Heart left ventricle (tissue), 13 donors: ENCODE data around the gene SCPEP1.

Experiments
- POLR2A ChIP-seq, 2 donors: fragments of 450-650 bp; IDR thresholded peaks; one replicate each; pipeline ENCODE4 v1.6.1; 2017; ENCODE audit warnings: antibody characterized with exemption in 2 of 2, mild to moderate bottlenecking in 2 of 2, moderate library complexity in 2 of 2
- TF ChIP-seq, protein P1 (sequence below), 12 donors: fragments of 200-600 bp; sonication (generic) in 4 of 12; IDR thresholded peaks; one replicate each; pipeline versions ENCODE4 v1.5.0 to v1.8.0; 2018 to 2022; ENCODE audit warnings: antibody characterized with exemption in 12 of 12, mild to moderate bottlenecking in 5 of 12
- donor health status: ischemic (EF 13 %, LVEDD 7.1; RV severe dilation, severe dysfunction).
- donor health status: DM: no; HTN: yes; CAD: no.
- donor health status: DM: no; HTN: no; CAD: no.
- donor health status: ischemic (EF 25% LVEDD 6.9; RV normal size, moderate dysfunction).
- donor health status: ischemic (EF 25% LVEDD 5.7; RV mildly dilated, moderate dysfunction).
- donor health status: ischemic (EF 35%, LVEDD 5.7; RV mildly dilated, moderate dysfunction).
- donor health status: nonischemic (EF 11% LVEDD 7.7; RV severe dilation, severe dysfunction).
- donor health status: DM: yes; HTN: yes; CAD: no.
- donor health status: PGD.
- donor health status: ischemic (EF 29% LVEDD 5.4; RV normal size, mild dysfunction).
- donor health status: nonischemic (EF 23%, LVEDD 6.1; RV moderate dilation, normal function).

DNA sequence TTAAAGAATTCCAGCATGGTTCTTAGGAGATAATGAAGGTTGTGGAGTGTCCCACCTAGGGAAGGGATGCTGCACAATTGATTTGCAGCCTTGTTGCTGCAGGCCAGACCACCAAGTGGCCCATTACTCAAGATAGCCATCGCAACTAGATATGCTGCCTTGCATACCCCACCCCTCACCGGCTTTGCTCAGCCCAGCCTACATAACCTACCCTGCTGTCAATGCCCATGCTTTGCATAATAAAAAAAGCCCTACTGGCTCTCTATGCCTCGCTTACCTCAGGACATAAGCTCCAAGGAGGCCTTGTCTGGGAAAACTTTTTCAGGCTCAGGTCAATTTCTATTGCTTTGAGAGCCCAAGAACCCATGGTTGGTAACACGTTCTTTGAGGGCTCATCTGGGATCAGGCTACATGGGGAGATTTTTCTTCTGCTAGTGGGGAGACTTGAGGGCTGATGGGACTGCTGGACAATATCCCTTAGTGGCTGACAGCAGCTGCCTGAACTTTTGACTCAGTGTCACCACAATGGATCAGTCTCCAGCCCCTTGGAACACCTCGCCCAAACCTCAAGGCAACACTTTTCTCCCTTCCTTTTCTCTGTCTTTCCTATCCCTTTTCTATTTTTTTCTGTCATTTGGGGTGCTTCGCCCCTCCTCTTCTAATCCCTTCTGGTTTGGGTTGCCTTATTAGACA, 38.3 kb downstream of the SCPEP1 start:
- TF ChIP-seq, protein P1, sequence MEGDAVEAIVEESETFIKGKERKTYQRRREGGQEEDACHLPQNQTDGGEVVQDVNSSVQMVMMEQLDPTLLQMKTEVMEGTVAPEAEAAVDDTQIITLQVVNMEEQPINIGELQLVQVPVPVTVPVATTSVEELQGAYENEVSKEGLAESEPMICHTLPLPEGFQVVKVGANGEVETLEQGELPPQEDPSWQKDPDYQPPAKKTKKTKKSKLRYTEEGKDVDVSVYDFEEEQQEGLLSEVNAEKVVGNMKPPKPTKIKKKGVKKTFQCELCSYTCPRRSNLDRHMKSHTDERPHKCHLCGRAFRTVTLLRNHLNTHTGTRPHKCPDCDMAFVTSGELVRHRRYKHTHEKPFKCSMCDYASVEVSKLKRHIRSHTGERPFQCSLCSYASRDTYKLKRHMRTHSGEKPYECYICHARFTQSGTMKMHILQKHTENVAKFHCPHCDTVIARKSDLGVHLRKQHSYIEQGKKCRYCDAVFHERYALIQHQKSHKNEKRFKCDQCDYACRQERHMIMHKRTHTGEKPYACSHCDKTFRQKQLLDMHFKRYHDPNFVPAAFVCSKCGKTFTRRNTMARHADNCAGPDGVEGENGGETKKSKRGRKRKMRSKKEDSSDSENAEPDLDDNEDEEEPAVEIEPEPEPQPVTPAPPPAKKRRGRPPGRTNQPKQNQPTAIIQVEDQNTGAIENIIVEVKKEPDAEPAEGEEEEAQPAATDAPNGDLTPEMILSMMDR (IDR thresholded peaks at IDR 0.05): no peak
- no peak for TF ChIP-seq POLR2A (IDR thresholded peaks at IDR 0.05)
